HepG2 (cell line): ENCODE results near the gene COX5B. TPM values are rescaled to one million over a fixed set of nuclear protein-coding genes. Genes with fewer than 3 reads are reported as not detected.
"Not testable (repeated sequence)": the region's sequence is repeated elsewhere in the genome, so short reads cannot be mapped to it uniquely, and the experiment has no call there.

Source experiments
- ATAC-seq: fragments of 200-7000 bp; cut with Tn5 transposase; 3 replicates; pipeline ENCODE4 v1.9.1; 2020; ENCODE audit warnings: mild to moderate bottlenecking, moderate library complexity
- BruUV-seq: library from RNA; stranded (reverse); fragments of 400-500 nt; replicated peaks from 2 replicates; lab custom pipeline; 2021; lab: Mats Ljungman, UMichigan
- CTCF ChIA-PET: fragments of 300-600 bp; formaldehyde crosslinking; extraction: SDS; loops from one replicate; lab custom pipeline; 2021; ENCODE audit warnings: low total read pairs, inconsistent platforms, low intra/inter-chr PET ratio; lab: Yijun Ruan, JAX
- POLR2A ChIA-PET: fragments of 350-600 bp; sonication (Branson Sonifier 250); formaldehyde crosslinking; loops from one replicate; lab custom pipeline; 2020; ENCODE audit warnings: antibody characterized with exemption, inconsistent platforms; lab: Yijun Ruan, JAX
- DNase-seq: peaks from one replicate; pipeline ENCODE4 v3.0.0-alpha.2; 2015; ENCODE audit warnings: low spot score
- FAIRE-seq: peaks from 3 replicates; lab custom pipeline; 2011; peaks lifted over from hg19 to GRCh38; lab: Jason Lieb, UNC
- H2AFZ ChIP-seq: one replicate; pipeline ENCODE4 v1.6.1; 2011; ENCODE audit warnings: low read length, inconsistent platforms
- H3K27ac ChIP-seq: fragments of 300-600 bp; 3 replicates; pipeline ENCODE4 v1.8.0; 2011; ENCODE audit warnings: mixed run types, mild to moderate bottlenecking, mixed read lengths, low read length, inconsistent platforms; ENCODE audit not compliant: insufficient read depth; ENCODE audit errors: extremely low read length
- H3K27me3 ChIP-seq, 2 experiments: fragments of 200-600 bp in 1 of 2; 2 replicates in 1 of 2; 3 replicates in 1 of 2; pipeline versions ENCODE4 v1.6.0 to v1.8.0; 2011; ENCODE audit warnings: low read length in 2 of 2, mild to moderate bottlenecking in 2 of 2, moderate library complexity in 2 of 2, inconsistent platforms in 1 of 2; ENCODE audit not compliant: insufficient read depth in 2 of 2, control insufficient read depth in 1 of 2
- H3K36me3 ChIP-seq, 2 experiments: fragments of 200-600 bp in 1 of 2; replicated peaks in 1 of 2; 2 replicates in 1 of 2; 3 replicates in 1 of 2; pipeline versions ENCODE4 v1.5.1 to v1.8.0; 2011; ENCODE audit warnings: low read length in 2 of 2, inconsistent platforms in 1 of 2; ENCODE audit not compliant: insufficient read depth in 2 of 2, control insufficient read depth in 1 of 2
- H3K4me1 ChIP-seq: 2 replicates; pipeline ENCODE4 v1.5.1; 2012; ENCODE audit warnings: low read length, inconsistent platforms; ENCODE audit not compliant: insufficient read depth
- H3K4me2 ChIP-seq: 2 replicates; pipeline ENCODE4 v1.6.0; 2011; ENCODE audit warnings: low read depth, low read length, inconsistent platforms
- H3K4me3 ChIP-seq, 3 experiments: fragments of 200-600 bp in 1 of 3; sonication (generic), shearing (Covaris generic) in 1 of 3; replicated peaks in 1 of 3; 2 replicates each; pipeline ENCODE4 v1.5.1; 2011 to 2016; ENCODE audit warnings: low read length in 3 of 3, inconsistent platforms in 2 of 3, low read depth in 2 of 3, mild to moderate bottlenecking in 2 of 3, control low read depth in 1 of 3, mixed read lengths in 1 of 3; ENCODE audit not compliant: insufficient read depth in 1 of 3
- H3K79me2 ChIP-seq: one replicate; pipeline ENCODE4 v1.6.1; 2011; ENCODE audit warnings: low read length, inconsistent platforms; ENCODE audit not compliant: insufficient read depth
- H3K9ac ChIP-seq: 2 replicates; pipeline ENCODE4 v1.6.0; 2011; ENCODE audit warnings: mild to moderate bottlenecking, low read depth, low read length, inconsistent platforms; ENCODE audit not compliant: insufficient read depth
- H3K9me3 ChIP-seq: 2 replicates; pipeline ENCODE4 v1.5.1; 2012; ENCODE audit warnings: mild to moderate bottlenecking, low read length
- H4K20me1 ChIP-seq: 2 replicates; pipeline ENCODE4 v1.6.0; 2011; ENCODE audit warnings: inconsistent platforms, mild to moderate bottlenecking, low read length, moderate library complexity; ENCODE audit not compliant: insufficient read depth
- WGBS: methylation state at CpG from one replicate; pipeline ENCODE4 v1.1.6; 2017; ENCODE audit warnings: low lambda C conversion rate; 5-methylcytosine and 5-hydroxymethylcytosine counted together
- in situ Hi-C: cut with HindIII; loops from 2 replicates; pipeline ENCODE4 v1.10.0; 2017; ENCODE audit warnings: low pct_unique_long_range_greater_than_20kb; ENCODE audit not compliant: extremely low pct_ligation_motif_present
- intact Hi-C: fragments of 100-400 bp; cut with micrococcal nuclease; formaldehyde crosslinking; loops from one replicate; pipeline ENCODE4 v1.10.0; 2022; ENCODE audit not compliant: unreplicated experiment
- polyA plus RNA-seq, 8 experiments: library from polyadenylated mRNA; depleted of rRNA in 3 of 8; stranded (reverse) in 7 of 8; unstranded in 1 of 8; fragments of >200 nt; fragmentation: Illumina TruSeq in 4 of 8; extraction: Trizol in 4 of 8; gene quantifications; 2 replicates each; pipeline versions ENCODE4 v1.2.1 to v1.2.3, GENCODE V29; 2011 to 2016; ENCODE audit warnings: low read depth in 4 of 8, missing spikeins in 1 of 8, mixed read lengths in 1 of 8; ENCODE audit not compliant: insufficient read depth in 1 of 8
- total RNA-seq, 5 experiments: library from RNA; depleted of rRNA; stranded (reverse); fragments of >200 nt; fragmentation: Illumina TruSeq; extraction: Trizol; gene quantifications; 2 replicates each; pipeline ENCODE4 v1.2.3, GENCODE V29; 2016; ENCODE audit warnings: low read depth in 1 of 5

COX5B gene
- total and polyA plus RNA-seq, 2 of the 13 experiments (the other 11 are each of a cell fraction or from before 2014, with no cell fraction given) = 453 to 536 TPM

DNA sequence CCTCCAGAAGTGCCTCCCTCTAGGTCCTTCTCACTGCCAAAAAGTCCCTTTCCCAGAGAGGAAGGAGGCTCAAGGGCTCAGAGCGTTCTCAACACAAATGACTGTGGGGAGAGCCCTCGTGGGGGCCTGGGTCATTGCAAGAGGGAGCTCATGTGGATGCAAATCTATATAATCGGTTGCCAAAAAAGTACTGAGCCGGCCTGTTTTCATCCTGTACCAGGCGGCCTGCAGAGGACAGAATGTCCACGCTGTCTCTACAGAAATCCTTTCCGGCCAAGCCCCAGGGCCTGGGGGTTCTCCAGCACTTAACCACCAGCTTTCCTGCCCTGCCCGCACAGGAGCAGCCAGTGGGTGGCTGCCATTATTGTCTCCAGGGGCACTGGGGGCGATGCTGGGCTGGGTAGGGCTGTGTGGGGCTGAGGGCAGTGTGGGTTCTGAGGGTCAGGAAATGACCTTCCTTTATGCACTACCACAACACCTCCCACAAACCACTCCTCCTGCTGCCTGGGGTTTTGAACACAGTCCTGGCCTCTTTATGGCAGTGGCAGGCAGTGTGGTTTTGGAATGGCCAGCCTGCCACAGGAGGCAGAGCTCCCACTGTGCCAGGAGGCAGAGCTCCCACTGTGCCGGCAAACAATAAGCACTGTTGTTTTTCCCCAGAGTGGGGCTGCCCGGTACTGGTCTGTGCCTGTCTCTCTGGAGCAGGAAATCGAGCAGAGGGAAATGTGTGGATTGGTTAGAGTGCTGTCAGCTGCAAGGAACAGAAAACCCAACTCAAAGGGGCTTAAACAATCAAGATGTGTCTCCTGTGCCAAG is 40.1 kb upstream of the COX5B start:
- DNase-seq, BruUV-seq, H3K4me1 ChIP-seq, CTCF ChIA-PET, H3K4me3 ChIP-seq, H3K9me3 ChIP-seq, H3K27me3 ChIP-seq, H3K27ac ChIP-seq, H2AFZ ChIP-seq, in situ Hi-C loops, POLR2A ChIA-PET, H3K9ac ChIP-seq, intact Hi-C loops, H3K79me2 ChIP-seq, FAIRE-seq, H4K20me1 ChIP-seq, H3K36me3 ChIP-seq, H3K4me2 ChIP-seq: not testable (repeated sequence)
- peak; percentile 32 for ATAC-seq
- WGBS = no CpG with 5 or more reads among the region's 12 CpGs

DNA sequence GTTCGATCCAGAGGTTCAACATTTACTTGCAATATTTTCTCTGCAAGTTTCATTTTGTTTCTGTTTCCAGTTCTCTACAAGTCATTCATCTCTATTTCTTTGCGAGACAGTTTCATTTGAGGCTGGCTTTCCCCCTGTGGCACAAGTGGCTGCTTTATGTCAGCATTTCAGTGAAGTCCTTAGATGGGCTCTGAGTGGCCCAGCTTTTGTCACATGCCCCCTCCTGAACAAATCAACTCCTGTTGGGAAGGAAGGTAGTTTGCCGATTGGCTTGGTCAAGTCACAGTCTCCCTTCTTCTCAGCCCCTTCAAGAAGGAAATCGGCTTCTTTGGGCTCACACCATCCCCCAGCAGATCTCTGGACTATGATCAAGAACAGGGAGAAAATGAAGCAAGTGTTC is 37.1 kb upstream of the COX5B start:
- H3K4me3 ChIP-seq, intact Hi-C loops, H3K36me3 ChIP-seq, BruUV-seq, POLR2A ChIA-PET, H3K79me2 ChIP-seq, H3K27me3 ChIP-seq, in situ Hi-C loops, H3K9me3 ChIP-seq, FAIRE-seq, H4K20me1 ChIP-seq, H3K9ac ChIP-seq, H2AFZ ChIP-seq, H3K27ac ChIP-seq, H3K4me1 ChIP-seq, CTCF ChIA-PET, DNase-seq: not testable (repeated sequence)
- peak overlapping the region; percentile 29; the same call in 1 of the 2 replicates for H3K4me2 ChIP-seq
- 25% methylated on average over 3 of the region's 4 CpGs for WGBS
- ATAC-seq = peak; percentile 36; the same call in 2 of the 3 replicates

- H2AFZ ChIP-seq, H3K9me3 ChIP-seq, in situ Hi-C loops, ATAC-seq, CTCF ChIA-PET, H3K27me3 ChIP-seq, H3K36me3 ChIP-seq, intact Hi-C loops, FAIRE-seq, H3K9ac ChIP-seq, POLR2A ChIA-PET, H3K27ac ChIP-seq, H4K20me1 ChIP-seq, DNase-seq, BruUV-seq, H3K4me3 ChIP-seq, H3K4me1 ChIP-seq, H3K79me2 ChIP-seq, H3K4me2 ChIP-seq: not testable (repeated sequence)
- no CpG with 5 or more reads among the region's 7 CpGs for WGBS
These were observed 34.0 kb upstream of the COX5B start for GRCh38 chr2:97611895-97612294.

DNA sequence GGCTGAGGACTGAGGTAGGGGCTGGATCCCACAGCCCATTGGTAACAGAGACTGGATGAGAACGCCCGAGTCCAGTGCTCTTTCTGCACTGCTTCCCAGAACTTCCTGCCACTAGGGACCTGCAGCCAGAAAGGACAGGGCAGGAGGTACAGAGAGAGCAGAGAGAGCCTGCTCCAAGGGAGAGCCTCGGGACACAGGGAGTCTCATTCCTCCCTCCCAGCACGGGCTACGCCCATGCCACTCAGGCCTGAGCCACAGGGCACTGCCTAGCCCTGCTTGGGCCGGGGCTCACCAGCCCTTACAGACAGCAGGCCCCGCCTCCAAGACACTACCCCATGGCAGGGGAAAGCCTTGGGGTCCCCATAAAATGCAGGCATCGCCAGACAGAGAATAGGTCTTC is 30.1 kb upstream of the COX5B start:
- H3K36me3 ChIP-seq, intact Hi-C loops, DNase-seq, CTCF ChIA-PET, BruUV-seq, H3K9me3 ChIP-seq, H2AFZ ChIP-seq, H3K4me2 ChIP-seq, H3K4me1 ChIP-seq, FAIRE-seq, H3K79me2 ChIP-seq, H3K27ac ChIP-seq, H3K9ac ChIP-seq, H3K27me3 ChIP-seq, H4K20me1 ChIP-seq, in situ Hi-C loops, H3K4me3 ChIP-seq, POLR2A ChIA-PET: not testable (repeated sequence)
- peak; percentile 82 for ATAC-seq
- WGBS = 70% methylated on average over 2 of the region's 8 CpGs
